ENCODE data around the gene CHPF2.

CHPF2 gene

GRCh38 chr7:151260883-151261282 is 28.6 kb downstream of the CHPF2 start:
- Histone ChIP-seq H3K27ac (ENCODE audit: low read length) (no peak overlapping the region), H3K27me3 (ENCODE audit: low read depth, low read length) (peaks cover 46% of the 10 kb centered on the region), H3K9me3 (ENCODE audit: insufficient read depth, low read length) (no peaks in the 10 kb centered on the region), H3K4me2 (ENCODE audit: low read length) (no peak overlapping the region), H4K20me1 (ENCODE audit: insufficient read depth, low read length) (no peaks in the 10 kb centered on the region), H3K4me1 (ENCODE audit: low read length) (no peaks in the 10 kb centered on the region), H2AFZ (ENCODE audit: low read depth, low read length) (no peak overlapping the region), H3K36me3 (replicated peaks; ENCODE audit: low read depth, low read length) (no peaks in the 10 kb centered on the region), H3K4me3 (ENCODE audit: low read length) (no peak overlapping the region), H3K9ac (ENCODE audit: low read length) (no peak overlapping the region), H3K79me2 (ENCODE audit: low read length) (no peaks in the 10 kb centered on the region)
- TF ChIP-seq CTCF (IDR thresholded peaks at IDR 0.05; ENCODE audit: low read depth, low read length) (no peak), EZH2phosphoT487 (IDR thresholded peaks at IDR 0.05; ENCODE audit: low read depth) (no peak)

- no peaks in the 10 kb centered on the region for H3K9me3 ChIP-seq (ENCODE audit: insufficient read depth, low read length)
- no peak overlapping the region for H3K27ac ChIP-seq (ENCODE audit: low read length)
- no peak overlapping the region for H3K4me2 ChIP-seq (ENCODE audit: low read length)
- no peaks in the 10 kb centered on the region for H4K20me1 ChIP-seq (ENCODE audit: insufficient read depth, low read length)
- no peak overlapping the region for H3K4me3 ChIP-seq (ENCODE audit: low read length)
- no peak for TF ChIP-seq EZH2phosphoT487 (IDR thresholded peaks at IDR 0.05; ENCODE audit: low read depth)
- no peak for TF ChIP-seq CTCF (IDR thresholded peaks at IDR 0.05; ENCODE audit: low read depth, low read length)
- no peak overlapping the region for H2AFZ ChIP-seq (ENCODE audit: low read depth, low read length)
- H3K9ac ChIP-seq (ENCODE audit: low read length), result no peak overlapping the region
- H3K4me1 ChIP-seq (ENCODE audit: low read length), result no peaks in the 10 kb centered on the region
- H3K27me3 ChIP-seq (ENCODE audit: low read depth, low read length), result peaks cover 43% of the 10 kb centered on the region
- H3K36me3 ChIP-seq (replicated peaks; ENCODE audit: low read depth, low read length), result no peaks in the 10 kb centered on the region
- no peaks in the 10 kb centered on the region for H3K79me2 ChIP-seq (ENCODE audit: low read length)
Measured at GRCh38 chr7:151261529-151261928, 29.2 kb downstream of the CHPF2 start.

- Histone ChIP-seq H4K20me1 (ENCODE audit: insufficient read depth, low read length) (no peaks in the 10 kb centered on the region), H3K27me3 (ENCODE audit: low read depth, low read length) (peaks cover 26% of the 10 kb centered on the region)
Measured at GRCh38 chr7:151264615-151265014, 32.3 kb downstream of the CHPF2 start.

GRCh38 chr7:151265351-151265931 is 33.2 kb downstream of the CHPF2 start:
- Histone ChIP-seq H3K27ac (ENCODE audit: low read length) (no peak overlapping the region), H3K4me1 (ENCODE audit: low read length) (peaks cover 15% of the 10 kb centered on the region), H4K20me1 (ENCODE audit: insufficient read depth, low read length) (no peaks in the 10 kb centered on the region), H2AFZ (ENCODE audit: low read depth, low read length) (no peak overlapping the region), H3K36me3 (replicated peaks; ENCODE audit: low read depth, low read length) (no peaks in the 10 kb centered on the region), H3K9ac (ENCODE audit: low read length) (no peak overlapping the region), H3K79me2 (ENCODE audit: low read length) (no peaks in the 10 kb centered on the region), H3K4me2 (ENCODE audit: low read length) (no peak overlapping the region), H3K27me3 (ENCODE audit: low read depth, low read length) (peaks cover 19% of the 10 kb centered on the region), H3K4me3 (ENCODE audit: low read length) (no peak overlapping the region), H3K9me3 (ENCODE audit: insufficient read depth, low read length) (no peaks in the 10 kb centered on the region)
- no peak for TF ChIP-seq CTCF (IDR thresholded peaks at IDR 0.05; ENCODE audit: low read depth, low read length)
- no peak for TF ChIP-seq EZH2phosphoT487 (IDR thresholded peaks at IDR 0.05; ENCODE audit: low read depth)

More at GRCh38 chr7:151264615-151265014, 32.3 kb downstream of the CHPF2 start:
- no peak for TF ChIP-seq CTCF (IDR thresholded peaks at IDR 0.05; ENCODE audit: low read depth, low read length)
- no peaks in the 10 kb centered on the region for H3K9me3 ChIP-seq (ENCODE audit: insufficient read depth, low read length)
- H3K36me3 ChIP-seq (replicated peaks; ENCODE audit: low read depth, low read length), result no peaks in the 10 kb centered on the region
- no peaks in the 10 kb centered on the region for H3K79me2 ChIP-seq (ENCODE audit: low read length)
- no peak overlapping the region for H3K9ac ChIP-seq (ENCODE audit: low read length)
- H3K4me3 ChIP-seq (ENCODE audit: low read length), result no peak overlapping the region
- H3K4me1 ChIP-seq (ENCODE audit: low read length), result peaks cover 15% of the 10 kb centered on the region
- H3K27ac ChIP-seq (ENCODE audit: low read length), result no peak overlapping the region
- no peak overlapping the region for H2AFZ ChIP-seq (ENCODE audit: low read depth, low read length)
- no peak overlapping the region for H3K4me2 ChIP-seq (ENCODE audit: low read length)

All from OCI-LY3 (cell line).